ENCODE measurements around the gene PDCD2L.
A peak's percentile ranks its signal among the peaks of the same experiment; 100 is the strongest.
"Not testable (repeated sequence)": the region's sequence is repeated elsewhere in the genome, so short reads cannot be mapped to it uniquely, and the experiment has no call there.

Gene PDCD2L

GRCh38 chr19:34454091-34454490 lies 49.9 kb downstream of the PDCD2L start:
- H3K4me3 ChIP-seq (ENCODE audit: control insufficient read depth, low read depth, low read length) = no peak overlapping the region
- DNase-seq (ENCODE audit: low read depth) = no peak
- TF ChIP-seq CTCF (conservative IDR thresholded peaks at IDR 0.05; ENCODE audit: control insufficient read depth, insufficient read depth, low read depth, low read length) = no peak

GRCh38 chr19:34454685-34455084 lies 50.5 kb downstream of the PDCD2L start:
- TF ChIP-seq CTCF (conservative IDR thresholded peaks at IDR 0.05; ENCODE audit: control insufficient read depth, insufficient read depth, low read depth, low read length) = no peak
- no peak overlapping the region for H3K4me3 ChIP-seq (ENCODE audit: control insufficient read depth, low read depth, low read length)
- no peak for DNase-seq (ENCODE audit: low read depth)

GRCh38 chr19:34455783-34456480 lies 51.7 kb downstream of the PDCD2L start:
- DNase-seq (ENCODE audit: low read depth); H3K4me3 ChIP-seq (ENCODE audit: control insufficient read depth, low read depth, low read length): not testable (repeated sequence)

- TF ChIP-seq CTCF (conservative IDR thresholded peaks at IDR 0.05; ENCODE audit: control insufficient read depth, insufficient read depth, low read depth, low read length) = no peak
- DNase-seq (ENCODE audit: low read depth) = no peak
- H3K4me3 ChIP-seq (ENCODE audit: control insufficient read depth, low read depth, low read length) = no peak overlapping the region
These were observed 53.2 kb downstream of the PDCD2L start for GRCh38 chr19:34457446-34457845.

GRCh38 chr19:34458677-34459076 lies 54.5 kb downstream of the PDCD2L start:
- TF ChIP-seq CTCF (conservative IDR thresholded peaks at IDR 0.05; ENCODE audit: control insufficient read depth, insufficient read depth, low read depth, low read length) = no peak
- DNase-seq (ENCODE audit: low read depth) = no peak
- H3K4me3 ChIP-seq (ENCODE audit: control insufficient read depth, low read depth, low read length) = no peak overlapping the region

GRCh38 chr19:34459614-34460013 lies 55.4 kb downstream of the PDCD2L start:
- TF ChIP-seq CTCF (conservative IDR thresholded peaks at IDR 0.05; ENCODE audit: control insufficient read depth, insufficient read depth, low read depth, low read length) = no peak
- DNase-seq (ENCODE audit: low read depth) = no peak

GRCh38 chr19:34461375-34462100 lies 57.3 kb downstream of the PDCD2L start:
- no peak for TF ChIP-seq CTCF (conservative IDR thresholded peaks at IDR 0.05; ENCODE audit: control insufficient read depth, insufficient read depth, low read depth, low read length)
- peak; percentile 51 for DNase-seq (ENCODE audit: low read depth)
- H3K4me3 ChIP-seq (ENCODE audit: control insufficient read depth, low read depth, low read length) = no peak overlapping the region

More at GRCh38 chr19:34459614-34460013, 55.4 kb downstream of the PDCD2L start:
- H3K4me3 ChIP-seq (ENCODE audit: control insufficient read depth, low read depth, low read length) = no peak overlapping the region

GRCh38 chr19:34464785-34465184 lies 60.6 kb downstream of the PDCD2L start:
- not testable (repeated sequence) for DNase-seq (ENCODE audit: low read depth)

More at GRCh38 chr19:34464785-34465184, 60.6 kb downstream of the PDCD2L start:
- not testable (repeated sequence) for H3K4me3 ChIP-seq (ENCODE audit: control insufficient read depth, low read depth, low read length)
